GM18511 (cell line): ENCODE measurements around the gene NTM.

Experiments used
- ATAC-seq: cut with Tn5 transposase; IDR thresholded peaks from one replicate; pipeline ENCODE4 v1.9.1; 2021; ENCODE audit warnings: mild to moderate bottlenecking, moderate library complexity; ENCODE audit not compliant: unreplicated experiment

NTM gene

GRCh38 chr11:131696690-131697089, 326.3 kb downstream of the NTM start:
- ATAC-seq: no peak

- ATAC-seq: no peak
Measured at GRCh38 chr11:131703311-131703710, 332.9 kb downstream of the NTM start.

GRCh38 chr11:131704682-131705081, 334.3 kb downstream of the NTM start:
- no peak for ATAC-seq

- no peak for ATAC-seq
Measured at GRCh38 chr11:131710511-131710910, 340.1 kb downstream of the NTM start.

GRCh38 chr11:131712897-131713296, 342.5 kb downstream of the NTM start:
- ATAC-seq: no peak

GRCh38 chr11:131713529-131714134, 343.2 kb downstream of the NTM start:
- ATAC-seq: no peak

GRCh38 chr11:131717616-131718015, 347.2 kb downstream of the NTM start:
- no peak for ATAC-seq

- ATAC-seq: no peak
Measured at GRCh38 chr11:131723088-131723487, 352.7 kb downstream of the NTM start.

GRCh38 chr11:131724436-131724975, 354.1 kb downstream of the NTM start:
- no peak for ATAC-seq

GRCh38 chr11:131734871-131735270, 364.5 kb downstream of the NTM start:
- no peak for ATAC-seq

GRCh38 chr11:131737357-131737756, 366.9 kb downstream of the NTM start:
- no peak for ATAC-seq

- ATAC-seq: no peak
Measured at GRCh38 chr11:131739243-131739882, 368.9 kb downstream of the NTM start.

- ATAC-seq: no peak
Measured at GRCh38 chr11:131744847-131745246, 374.4 kb downstream of the NTM start.

GRCh38 chr11:131745405-131745804, 375.0 kb downstream of the NTM start:
- no peak for ATAC-seq

- no peak for ATAC-seq
Measured at GRCh38 chr11:131746201-131746600, 375.8 kb downstream of the NTM start.

- peak; percentile 91 for ATAC-seq
Measured at GRCh38 chr11:131748151-131749050, 378.0 kb downstream of the NTM start.

- ATAC-seq: no peak
Measured at GRCh38 chr11:131749101-131749500, 378.7 kb downstream of the NTM start.

GRCh38 chr11:131750152-131750551, 379.7 kb downstream of the NTM start:
- no peak for ATAC-seq

- ATAC-seq: no peak
Measured at GRCh38 chr11:131750692-131751091, 380.3 kb downstream of the NTM start.

- no peak for ATAC-seq
Measured at GRCh38 chr11:131754671-131755070, 384.3 kb downstream of the NTM start.

- no peak for ATAC-seq
Measured at GRCh38 chr11:131756479-131757110, 386.2 kb downstream of the NTM start.
